Osteocyte (in vitro differentiated cells): ENCODE data around the gene CDH4. TPM values are rescaled to one million over a fixed set of nuclear protein-coding genes. Genes with fewer than 3 reads are reported as not detected.

Experiments
- DNase-seq: peaks from one replicate; pipeline ENCODE4 v3.0.0; 2021; ENCODE audit warnings: mixed read lengths; ENCODE audit not compliant: unreplicated experiment; ENCODE audit errors: extremely low spot score
- H3K27ac Mint-ChIP-seq: one replicate; pipeline ENCODE4 v1.8.0; 2021; ENCODE audit warnings: mild to moderate bottlenecking, mixed read lengths; ENCODE audit not compliant: unreplicated experiment
- H3K27me3 Mint-ChIP-seq: one replicate; pipeline ENCODE4 v1.8.0; 2021; ENCODE audit warnings: mixed read lengths; ENCODE audit not compliant: unreplicated experiment
- H3K36me3 Mint-ChIP-seq: one replicate; pipeline ENCODE4 v1.8.0; 2021; ENCODE audit warnings: mixed read lengths; ENCODE audit not compliant: unreplicated experiment
- H3K4me1 Mint-ChIP-seq: one replicate; pipeline ENCODE4 v1.8.0; 2021; ENCODE audit warnings: mixed read lengths; ENCODE audit not compliant: unreplicated experiment
- H3K4me3 Mint-ChIP-seq: one replicate; pipeline ENCODE4 v1.8.0; 2021; ENCODE audit warnings: mild to moderate bottlenecking, moderate library complexity, mixed read lengths; ENCODE audit not compliant: unreplicated experiment
- H3K9me3 Mint-ChIP-seq: one replicate; pipeline ENCODE4 v1.8.0; 2021; ENCODE audit warnings: mixed read lengths; ENCODE audit not compliant: unreplicated experiment
- CTCF ChIP-seq: fragments of 200-600 bp; sonication (generic); IDR thresholded peaks from 2 replicates; pipeline ENCODE4 v1.5.0; 2021; ENCODE audit warnings: antibody characterized with exemption, mild to moderate bottlenecking, moderate library complexity
- total RNA-seq: library from RNA; stranded (reverse); gene quantifications from 2 replicates; pipeline ENCODE4 v1.2.1, GENCODE V29; 2021

Gene CDH4
- total RNA-seq, 1 donor from 2014 or later, result 1.3 TPM

- no peaks in the 10 kb centered on the region for H3K36me3 Mint-ChIP-seq
- peaks cover 3% of the 10 kb centered on the region for H3K27me3 Mint-ChIP-seq
- no peak overlapping the region for H3K27ac Mint-ChIP-seq
- no peak overlapping the region for H3K4me3 Mint-ChIP-seq
- H3K4me1 Mint-ChIP-seq, result no peaks in the 10 kb centered on the region
- TF ChIP-seq CTCF, result no peak
- peaks cover 3% of the 10 kb centered on the region for H3K9me3 Mint-ChIP-seq
- DNase-seq, result no peak
Observed at GRCh38 chr20:61866165-61866564, 614.1 kb downstream of the CDH4 start.

- no peak overlapping the region for H3K4me3 Mint-ChIP-seq
- no peaks in the 10 kb centered on the region for H3K4me1 Mint-ChIP-seq
- no peak for DNase-seq
- no peak overlapping the region for H3K27ac Mint-ChIP-seq
- no peak for TF ChIP-seq CTCF
- H3K36me3 Mint-ChIP-seq, result no peaks in the 10 kb centered on the region
- H3K27me3 Mint-ChIP-seq, result peaks cover 3% of the 10 kb centered on the region
- H3K9me3 Mint-ChIP-seq, result peaks cover 5% of the 10 kb centered on the region
Observed at GRCh38 chr20:61868006-61868405, 615.9 kb downstream of the CDH4 start.

GRCh38 chr20:61868466-61869090 is 616.5 kb downstream of the CDH4 start:
- no peak for TF ChIP-seq CTCF
- Mint-ChIP-seq H3K27me3 (peaks cover 3% of the 10 kb centered on the region), H3K4me1 (no peaks in the 10 kb centered on the region), H3K27ac (no peak overlapping the region), H3K4me3 (no peak overlapping the region), H3K9me3 (peaks cover 5% of the 10 kb centered on the region), H3K36me3 (no peaks in the 10 kb centered on the region)
- no peak for DNase-seq

GRCh38 chr20:61869750-61870507 is 617.9 kb downstream of the CDH4 start:
- Mint-ChIP-seq H3K27ac (no peak overlapping the region), H3K4me1 (no peaks in the 10 kb centered on the region), H3K27me3 (peaks cover 3% of the 10 kb centered on the region), H3K36me3 (no peaks in the 10 kb centered on the region), H3K9me3 (peaks cover 5% of the 10 kb centered on the region), H3K4me3 (no peak overlapping the region)
- no peak for TF ChIP-seq CTCF
- DNase-seq, result no peak

- Mint-ChIP-seq H3K36me3 (no peaks in the 10 kb centered on the region), H3K27ac (no peak overlapping the region), H3K27me3 (no peaks in the 10 kb centered on the region), H3K9me3 (peaks cover 5% of the 10 kb centered on the region), H3K4me3 (no peak overlapping the region), H3K4me1 (no peaks in the 10 kb centered on the region)
- no peak for DNase-seq
- TF ChIP-seq CTCF, result no peak
Observed at GRCh38 chr20:61871160-61871559, 619.1 kb downstream of the CDH4 start.
